H1 (cell line): ENCODE measurements around the gene PRR23E. TPM values are rescaled to one million over a fixed set of nuclear protein-coding genes. Genes with fewer than 3 reads are reported as not detected.

Experiments
- CTCF ChIA-PET: fragments of 300-600 bp; sonication (Branson Sonifier 250); formaldehyde crosslinking; loops from one replicate; lab custom pipeline; 2021; ENCODE audit not compliant: partially characterized antibody; lab: Charles Lee
- POLR2A ChIA-PET: fragments of 300-600 bp; sonication (Branson Sonifier 250); formaldehyde crosslinking; loops from one replicate; lab custom pipeline; 2021; ENCODE audit warnings: inconsistent platforms; ENCODE audit not compliant: partially characterized antibody; lab: Charles Lee
- DNase-seq, 2 experiments: peaks; one replicate each; pipeline versions ENCODE4 v3.0.0 to v3.0.0-alpha.2; 2010 to 2022; ENCODE audit warnings: low spot score in 2 of 2, low read depth in 1 of 2, mixed read lengths in 1 of 2
- FAIRE-seq: peaks from 2 replicates; lab custom pipeline; 2011; peaks lifted over from hg19 to GRCh38; lab: Jason Lieb, UNC
- H2AFZ ChIP-seq: 2 replicates; pipeline ENCODE4 v1.8.1; 2012; ENCODE audit warnings: low read length, inconsistent platforms
- H2AK5ac ChIP-seq: 2 replicates; pipeline ENCODE4 v1.6.1; 2013; ENCODE audit warnings: low read depth, low read length
- H2BK120ac ChIP-seq: replicated peaks from 2 replicates; pipeline ENCODE3; 2013; ENCODE audit warnings: low read depth, low read length, inconsistent platforms
- H2BK12ac ChIP-seq: 2 replicates; pipeline ENCODE4 v1.6.1; 2013; ENCODE audit warnings: low read depth, low read length
- H2BK15ac ChIP-seq: 2 replicates; pipeline ENCODE4 v1.6.1; 2013; ENCODE audit warnings: low read length
- H2BK20ac ChIP-seq: 2 replicates; pipeline ENCODE4 v1.6.1; 2013; ENCODE audit warnings: low read length
- H2BK5ac ChIP-seq: 2 replicates; pipeline ENCODE4 v1.6.1; 2013; ENCODE audit warnings: low read depth, low read length
- H3K14ac ChIP-seq: 2 replicates; pipeline ENCODE4 v1.6.1; 2013; ENCODE audit warnings: inconsistent platforms; ENCODE audit not compliant: insufficient read length
- H3K18ac ChIP-seq: 2 replicates; pipeline ENCODE4 v1.6.1; 2013; ENCODE audit warnings: low read length; ENCODE audit errors: extremely low read depth
- H3K23ac ChIP-seq: 2 replicates; pipeline ENCODE4 v1.6.1; 2013; ENCODE audit warnings: inconsistent platforms; ENCODE audit not compliant: insufficient read length
- H3K23me2 ChIP-seq: 2 replicates; pipeline ENCODE4 v1.6.1; 2013; ENCODE audit warnings: low read depth, low read length
- H3K27ac ChIP-seq: 2 replicates; pipeline ENCODE4 v1.6.1; 2011; ENCODE audit warnings: low read depth, low read length, inconsistent platforms
- H3K27me3 ChIP-seq, 4 experiments: replicated peaks in 1 of 4; 1 replicate in 1 of 4; 2 replicates in 3 of 4; pipeline versions ENCODE4 v1.6.1 to v1.8.1; 2011 to 2013; ENCODE audit warnings: low read length in 3 of 4, mild to moderate bottlenecking in 3 of 4, inconsistent platforms in 2 of 4, mixed read lengths in 2 of 4, moderate library complexity in 1 of 4; ENCODE audit not compliant: control insufficient read depth in 3 of 4, insufficient read depth in 3 of 4; ENCODE audit errors: extremely low read depth in 1 of 4
- H3K36me3 ChIP-seq, 4 experiments: 2 replicates each; pipeline versions ENCODE4 v1.6.1 to v1.8.1; 2011 to 2013; ENCODE audit warnings: mild to moderate bottlenecking in 4 of 4, low read length in 3 of 4, moderate library complexity in 2 of 4, control low read depth in 1 of 4, inconsistent platforms in 1 of 4; ENCODE audit not compliant: insufficient read depth in 4 of 4, control insufficient read depth in 2 of 4
- H3K4ac ChIP-seq: replicated peaks from 2 replicates; pipeline ENCODE3; 2013; ENCODE audit warnings: low read length, low read depth, mixed read lengths, inconsistent platforms; ENCODE audit not compliant: insufficient read length
- H3K4me1 ChIP-seq, 4 experiments: replicated peaks in 1 of 4; 1 replicate in 1 of 4; 2 replicates in 3 of 4; pipeline versions ENCODE4 v1.6.1 to v1.8.1; 2011 to 2013; ENCODE audit warnings: low read length in 3 of 4, inconsistent platforms in 2 of 4, mixed read lengths in 1 of 4; ENCODE audit not compliant: insufficient read depth in 4 of 4, control insufficient read depth in 3 of 4
- H3K4me2 ChIP-seq, 2 experiments: 2 replicates each; pipeline versions ENCODE4 v1.6.1 to v1.8.1; 2011 to 2013; ENCODE audit warnings: low read depth in 2 of 2, low read length in 2 of 2, control low read depth in 1 of 2, inconsistent platforms in 1 of 2, mild to moderate bottlenecking in 1 of 2; ENCODE audit not compliant: insufficient read depth in 1 of 2
- H3K4me3 ChIP-seq, 4 experiments: fragments of 200-600, 300-600 bp in 1 of 4; sonication (generic), shearing (Covaris generic), sonication (Bioruptor Twin) in 1 of 4; 2 replicates each; pipeline versions ENCODE4 v1.5.1 to v1.8.1; 2011 to 2016; ENCODE audit warnings: low read length in 4 of 4, low read depth in 3 of 4, control low read depth in 2 of 4, inconsistent platforms in 2 of 4, mild to moderate bottlenecking in 2 of 4, mixed read lengths in 1 of 4, moderate library complexity in 1 of 4; ENCODE audit not compliant: insufficient read depth in 2 of 4; ENCODE audit errors: extremely low read depth in 1 of 4
- H3K56ac ChIP-seq: replicated peaks from 2 replicates; pipeline ENCODE3; 2013; ENCODE audit warnings: low read depth, mild to moderate bottlenecking, mixed read lengths, low read length, inconsistent platforms; ENCODE audit not compliant: insufficient read length
- H3K79me1 ChIP-seq: 2 replicates; pipeline ENCODE4 v1.6.1; 2013; ENCODE audit warnings: low read depth, low read length, control low read depth
- H3K79me2 ChIP-seq, 2 experiments: 2 replicates each; pipeline versions ENCODE4 v1.6.1 to v1.8.1; 2012 to 2013; ENCODE audit warnings: low read length in 2 of 2, mild to moderate bottlenecking in 2 of 2, inconsistent platforms in 1 of 2; ENCODE audit not compliant: insufficient read depth in 2 of 2, control insufficient read depth in 1 of 2
- H3K9ac ChIP-seq, 4 experiments: replicated peaks in 1 of 4; 1 replicate in 1 of 4; 2 replicates in 3 of 4; pipeline versions ENCODE4 v1.6.1 to v1.8.1; 2011 to 2013; ENCODE audit warnings: low read depth in 3 of 4, low read length in 3 of 4, control low read depth in 2 of 4, mild to moderate bottlenecking in 2 of 4, moderate library complexity in 2 of 4, inconsistent platforms in 1 of 4; ENCODE audit errors: extremely low read depth in 1 of 4
- H3K9me3 ChIP-seq, 2 experiments: 2 replicates each; pipeline versions ENCODE4 v1.6.1 to v1.8.1; 2012 to 2013; ENCODE audit warnings: mild to moderate bottlenecking in 2 of 2, moderate library complexity in 2 of 2, control low read depth in 1 of 2, inconsistent platforms in 1 of 2, low read depth in 1 of 2, low read length in 1 of 2, mixed read lengths in 1 of 2; ENCODE audit not compliant: insufficient read depth in 2 of 2
- H4K20me1 ChIP-seq, 2 experiments: replicated peaks in 1 of 2; 2 replicates each; pipeline versions ENCODE3 to v1.8.1; 2011 to 2013; ENCODE audit warnings: inconsistent platforms in 2 of 2, low read length in 2 of 2, mild to moderate bottlenecking in 1 of 2; ENCODE audit not compliant: insufficient read depth in 2 of 2, control insufficient read depth in 1 of 2
- H4K5ac ChIP-seq: 2 replicates; pipeline ENCODE4 v1.6.1; 2013; ENCODE audit warnings: low read length, low read depth, mixed read lengths, inconsistent platforms; ENCODE audit not compliant: insufficient read length
- H4K8ac ChIP-seq: 2 replicates; pipeline ENCODE4 v1.8.0; 2013; ENCODE audit warnings: mild to moderate bottlenecking, moderate library complexity, low read length, inconsistent platforms; ENCODE audit not compliant: insufficient read depth; ENCODE audit errors: extremely low read depth
- H4K91ac ChIP-seq: replicated peaks from 2 replicates; pipeline ENCODE3; 2013; ENCODE audit warnings: low read length, mixed read lengths, inconsistent platforms; ENCODE audit not compliant: insufficient read length
- BACH1 ChIP-seq: IDR thresholded peaks from 2 replicates; pipeline ENCODE4 v1.6.1; 2012; ENCODE audit warnings: low read length, improper control_type of control experiment
- CEBPB ChIP-seq: IDR thresholded peaks from 2 replicates; pipeline ENCODE4 v1.6.1; 2012; ENCODE audit warnings: low read depth, low read length
- CHD1 ChIP-seq: IDR thresholded peaks from 2 replicates; pipeline ENCODE4 v1.6.1; 2012; ENCODE audit warnings: low read depth, low read length, improper control_type of control experiment
- HDAC6 ChIP-seq: IDR thresholded peaks from one replicate; pipeline ENCODE4 v1.7.1; 2012; ENCODE audit warnings: low read depth, mild to moderate bottlenecking, inconsistent platforms, low read length, moderate library complexity
- JUND ChIP-seq: IDR thresholded peaks from 2 replicates; pipeline ENCODE4 v1.6.1; 2011; ENCODE audit warnings: mild to moderate bottlenecking, improper control_type of control experiment, low read length
- RAD21 ChIP-seq, 2 experiments: IDR thresholded peaks in 1 of 2; conservative IDR thresholded peaks in 1 of 2; 2 replicates each; pipeline ENCODE4 v1.6.1; 2011; ENCODE audit warnings: low read depth in 2 of 2, low read length in 2 of 2, improper control_type of control experiment in 1 of 2, inconsistent platforms in 1 of 2, mild to moderate bottlenecking in 1 of 2, moderate library complexity in 1 of 2
- polyA plus RNA-seq, 7 experiments: library from polyadenylated mRNA; depleted of rRNA in 3 of 7; stranded (reverse) in 5 of 7; unstranded in 2 of 7; fragments of >200 nt in 5 of 7; fragments of 200-250 nt in 2 of 7; gene quantifications; 1 replicate in 5 of 7; 2 replicates in 1 of 7; 4 replicates in 1 of 7; pipeline versions ENCODE4 v1.2.1 to v1.2.3, GENCODE V29; 2011 to 2013; ENCODE audit warnings: missing spikeins in 2 of 7, mixed read lengths in 2 of 7
- total RNA-seq: library from RNA; stranded (reverse); fragmentation: NEBNext Ultra II Directional; extraction: Animal tissue kit (Norgen Biotek cat#: 25700); gene quantifications from 2 replicates; pipeline ENCODE4 v1.2.1, GENCODE V29; 2021

PRR23E gene
- total and polyA plus RNA-seq, 2 of the 8 experiments (the other 6 are each of a cell fraction or from before 2014, with no cell fraction given): not detected

- Histone ChIP-seq H2AFZ (no peak overlapping the region), H3K23ac (no peak overlapping the region), H4K20me1 (no peaks in the 10 kb centered on the region), H3K4me2 (no peak overlapping the region), H4K5ac (no peak overlapping the region), H3K23me2 (no peaks in the 10 kb centered on the region), H3K36me3 (no peaks in the 10 kb centered on the region), H3K9me3 (0 out of 4 replicates have a peak, but pooled peaks cover 4 to 10% of the 10 kb centered on the region in 2 experiments), H2BK120ac (no peak overlapping the region), H2AK5ac (no peak overlapping the region), H3K79me1 (no peaks in the 10 kb centered on the region), H2BK20ac (no peak overlapping the region), H3K14ac (no peak overlapping the region), H3K56ac (no peak overlapping the region), H3K27ac (no peak overlapping the region), H3K9ac (no peak overlapping the region), H3K18ac (no peak overlapping the region), H2BK12ac (no peak overlapping the region), H3K79me2 (no peaks in the 10 kb centered on the region), H4K91ac (no peak overlapping the region), H3K4me3 (no peak overlapping the region), H2BK15ac (no peak overlapping the region), H2BK5ac (no peak overlapping the region), H3K4me1 (no peaks in the 10 kb centered on the region), H4K8ac (no peak overlapping the region), H3K27me3 (no peaks in the 10 kb centered on the region), H3K4ac (no peak overlapping the region)
- ChIA-PET CTCF (no interaction called here), POLR2A (no interaction called here)
- TF ChIP-seq CEBPB: no peak
- no peak for TF ChIP-seq JUND
- TF ChIP-seq RAD21 (IDR thresholded peaks at IDR 0.05 in 1 of 2, conservative IDR thresholded peaks at IDR 0.05 in 1 of 2; ENCODE audit: low read depth in 2 of 2, low read length in 2 of 2): no peak
- TF ChIP-seq BACH1: no peak
- TF ChIP-seq HDAC6: no peak
- TF ChIP-seq CHD1: no peak
- no peak for FAIRE-seq
- DNase-seq: no peak
Observed at GRCh38 chr3:127234778-127235177, 41.8 kb downstream of the PRR23E start.
